Psoas muscle (tissue), 8 donors: ENCODE results near the gene MAN1B1. TPM values are rescaled to one million over a fixed set of nuclear protein-coding genes. Genes with fewer than 3 reads are reported as not detected.

Experiments
- ATAC-seq, 4 donors: fragments of 200-7000 bp; cut with Tn5 transposase; one replicate each; pipeline ENCODE4 v1.9.1; 2020; ENCODE audit warnings: moderate library complexity in 3 of 4, mild to moderate bottlenecking in 2 of 4
- DNase-seq, 2 donors: peaks; one replicate each; pipeline ENCODE4 v3.0.0-alpha.2; 2020
- H3K27ac ChIP-seq: fragments of 200-600 bp; one replicate; pipeline ENCODE4 v1.8.0; 2022
- H3K27me3 ChIP-seq, 3 donors: fragments of 200-600 bp in 1 of 3; one replicate each; pipeline versions ENCODE4 v1.6.1 to v1.8.0; 2013 to 2022; ENCODE audit warnings: low read length in 2 of 3, mild to moderate bottlenecking in 2 of 3, moderate library complexity in 1 of 3; ENCODE audit not compliant: insufficient read depth in 3 of 3
- H3K36me3 ChIP-seq, 2 donors: fragments of 200-600 bp in 1 of 2; one replicate each; pipeline versions ENCODE4 v1.6.1 to v1.8.0; 2013 to 2022; ENCODE audit warnings: low read depth in 1 of 2, mild to moderate bottlenecking in 1 of 2, moderate library complexity in 1 of 2; ENCODE audit not compliant: insufficient read depth in 1 of 2
- H3K4me1 ChIP-seq: fragments of 200-600 bp; one replicate; pipeline ENCODE4 v1.8.0; 2022
- H3K4me3 ChIP-seq: fragments of 200-600 bp; one replicate; pipeline ENCODE4 v1.8.0; 2022; ENCODE audit warnings: mild to moderate bottlenecking
- H3K9me3 ChIP-seq: fragments of 200-600 bp; one replicate; pipeline ENCODE4 v1.8.0; 2022
- CTCF ChIP-seq: fragments of 200-600 bp; IDR thresholded peaks from one replicate; pipeline ENCODE4 v1.8.0; 2022; ENCODE audit warnings: antibody characterized with exemption
- WGBS, 3 donors: extraction: QIAGEN DNeasy Blood & Tissue Kit; methylation state at CpG; one replicate each; pipeline versions ENCODE4 v1.1.6 to v1.1.7; 2013; 5-methylcytosine and 5-hydroxymethylcytosine counted together
- intact Hi-C, 2 donors: fragments of 100-400 bp; cut with DNase I; formaldehyde crosslinking; loops; one replicate each; pipeline versions ENCODE4 v1.11.0 to v1.14.2; 2022
- polyA plus RNA-seq, 3 donors: library from polyadenylated mRNA; stranded (reverse); fragments of 200-250 nt; gene quantifications; one replicate each; pipeline ENCODE4 v1.2.3, GENCODE V29; 2013
- total RNA-seq, 4 donors: library from RNA; stranded (reverse); fragmentation: NEBNext Ultra II Directional in 2 of 4; extraction: Animal tissue kit (Norgen Biotek cat#: 25700) in 2 of 4; gene quantifications; one replicate each; pipeline versions ENCODE4 v1.2.1 to v1.2.4, GENCODE V29; 2021 to 2023
- donor health status: healthy with polysubstance abuse.
- donor health status: DM: no; HTN: no; CAD: no; lungs with moderate emphysema.
- donor health status: Bipolar disorder and iron deficiency.
- donor health status: healthy.
- donor health status: DM: yes; HTN: yes; CAD: no.
- donor health status: DM: no; HTN: no; CAD: no.
- donor health status: DM: no; HTN: no; CAD: no.
- donor health status: DM: yes; HTN: yes; CAD: no.

Gene MAN1B1
- total and polyA plus RNA-seq, 7 donors: 13.1 to 24.4 (median 14.6) TPM

DNA sequence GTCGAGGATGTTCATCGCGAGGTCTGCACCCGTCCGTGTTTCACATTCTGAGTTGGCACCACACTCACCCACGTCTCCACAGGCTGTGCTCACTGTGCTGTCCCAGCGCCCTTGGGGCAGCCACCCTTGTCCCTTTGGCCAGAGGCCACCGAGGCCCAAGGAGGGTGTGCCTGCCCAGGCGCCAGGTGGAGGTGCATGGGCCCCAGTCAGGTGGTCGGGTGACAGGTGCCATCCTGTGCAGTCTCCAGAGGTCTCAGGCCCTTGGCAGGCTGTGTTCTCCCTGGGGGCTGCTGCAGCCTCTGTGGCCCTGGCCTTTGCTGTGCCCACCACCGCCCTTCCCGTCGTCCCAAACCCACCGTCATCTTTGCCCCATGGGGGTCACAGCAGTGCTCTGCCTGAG, 12.4 kb downstream of the MAN1B1 start:
- ATAC-seq (no peak), DNase-seq (no peak)
- Histone ChIP-seq H3K4me3 (no peak overlapping the region), H3K36me3 (peaks cover 15 to 94% of the 10 kb centered on the region in 2 donors), H3K27ac (no peak overlapping the region), H3K4me1 (no peaks in the 10 kb centered on the region), H3K27me3 (no peaks in the 10 kb centered on the region), H3K9me3 (no peaks in the 10 kb centered on the region)
- 86 to 91% (median 88%) methylated on average over 13 to 14 of the region's 14 CpGs for WGBS, 3 donors
- no peak for TF ChIP-seq CTCF
- intact Hi-C loops: no loop called here

GRCh38 chr9:137103206-137103999, 16.6 kb downstream of the MAN1B1 start:
- Histone ChIP-seq H3K4me1 (no peaks in the 10 kb centered on the region), H3K36me3 (peaks cover 15 to 96% of the 10 kb centered on the region in 2 donors), H3K27me3 (no peaks in the 10 kb centered on the region), H3K27ac (no peak overlapping the region), H3K4me3 (no peak overlapping the region), H3K9me3 (no peaks in the 10 kb centered on the region)
- ATAC-seq (no peak), DNase-seq (no peak)
- intact Hi-C loops: no loop called here
- 93% methylated on average over 37 of the region's 37 CpGs for WGBS, 3 donors
- TF ChIP-seq CTCF: no peak

DNA sequence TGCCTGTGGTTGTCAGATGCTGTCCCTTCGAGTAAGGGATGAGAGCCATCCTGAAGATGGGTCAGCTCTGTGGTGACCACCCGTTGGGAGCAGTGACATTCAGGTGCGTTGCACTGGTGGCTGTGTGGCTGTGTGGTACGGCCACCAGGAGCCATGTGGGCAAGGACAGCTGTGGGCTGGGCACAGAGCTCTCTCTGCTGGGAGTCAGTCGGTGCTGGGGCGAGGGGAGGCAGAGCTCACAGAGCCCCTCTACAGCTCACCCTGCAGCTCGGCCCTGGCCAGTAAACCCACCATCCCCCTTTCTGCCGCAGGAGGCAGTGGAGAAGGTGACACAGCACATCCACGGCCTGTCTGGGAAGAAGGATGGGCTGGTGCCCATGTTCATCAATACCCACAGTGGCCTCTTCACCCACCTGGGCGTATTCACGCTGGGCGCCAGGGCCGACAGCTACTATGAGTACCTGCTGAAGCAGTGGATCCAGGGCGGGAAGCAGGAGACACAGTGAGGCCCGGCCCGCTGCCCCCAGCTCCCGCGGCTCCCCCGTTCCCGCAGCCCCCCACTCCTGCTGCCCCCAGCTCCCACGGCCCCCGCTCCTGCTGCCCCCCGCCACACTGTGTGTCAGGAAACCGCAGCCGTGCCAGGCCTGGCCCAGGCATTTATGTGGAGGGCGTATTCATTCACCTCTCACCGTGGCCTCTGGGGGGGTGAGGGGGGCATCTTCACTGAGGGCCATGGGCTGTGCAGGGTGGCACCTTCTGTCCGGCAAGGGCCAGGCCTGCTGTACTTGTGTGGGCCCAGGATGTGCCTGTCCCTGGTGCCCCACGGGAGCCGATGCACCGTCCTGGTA, 19.3 kb downstream of the MAN1B1 start:
- intact Hi-C loops: no loop called here
- DNase-seq (no peak), ATAC-seq (no peak)
- Histone ChIP-seq H3K27me3 (no peaks in the 10 kb centered on the region), H3K4me3 (no peak overlapping the region), H3K36me3 (peaks cover 15 to 95% of the 10 kb centered on the region in 2 donors), H3K9me3 (no peaks in the 10 kb centered on the region), H3K27ac (no peak overlapping the region), H3K4me1 (no peaks in the 10 kb centered on the region)
- WGBS, 3 donors: 89 to 95% (median 94%) methylated on average over 30 to 31 of the region's 31 CpGs
- no peak for TF ChIP-seq CTCF

- H3K36me3 ChIP-seq: peaks cover 15 to 93% of the 10 kb centered on the region in 2 donors
- H3K4me1 ChIP-seq: no peaks in the 10 kb centered on the region
- no peaks in the 10 kb centered on the region for H3K9me3 ChIP-seq
- 88 to 93% (median 90%) methylated on average over 24 to 27 of the region's 27 CpGs for WGBS, 3 donors
- H3K4me3 ChIP-seq: no peak overlapping the region
- ATAC-seq: no peak
- DNase-seq: peak in 1 of 2 donors; percentile 52
- intact Hi-C loops: no loop called here
- H3K27me3 ChIP-seq: no peaks in the 10 kb centered on the region
- H3K27ac ChIP-seq: no peak overlapping the region
- no peak for TF ChIP-seq CTCF
These were observed 20.0 kb downstream of the MAN1B1 start for GRCh38 chr9:137106662-137107250.
